GM10266 (cell line): Measurements from ENCODE around the gene OGDHL.
"Not testable (repeated sequence)": the region's sequence is repeated elsewhere in the genome, so short reads cannot be mapped to it uniquely, and the experiment has no call there.

Experiments
- DNase-seq: peaks from one replicate; pipeline ENCODE4 v3.0.0; 2012; ENCODE audit errors: extremely low spot score
- TF ChIP-seq, protein P1 (sequence below): IDR thresholded peaks from 2 replicates; pipeline ENCODE4 v1.5.1; 2012; ENCODE audit warnings: mild to moderate bottlenecking, low read depth; ENCODE audit not compliant: control insufficient read depth, insufficient read depth; ENCODE audit errors: missing control alignments

OGDHL gene

DNA sequence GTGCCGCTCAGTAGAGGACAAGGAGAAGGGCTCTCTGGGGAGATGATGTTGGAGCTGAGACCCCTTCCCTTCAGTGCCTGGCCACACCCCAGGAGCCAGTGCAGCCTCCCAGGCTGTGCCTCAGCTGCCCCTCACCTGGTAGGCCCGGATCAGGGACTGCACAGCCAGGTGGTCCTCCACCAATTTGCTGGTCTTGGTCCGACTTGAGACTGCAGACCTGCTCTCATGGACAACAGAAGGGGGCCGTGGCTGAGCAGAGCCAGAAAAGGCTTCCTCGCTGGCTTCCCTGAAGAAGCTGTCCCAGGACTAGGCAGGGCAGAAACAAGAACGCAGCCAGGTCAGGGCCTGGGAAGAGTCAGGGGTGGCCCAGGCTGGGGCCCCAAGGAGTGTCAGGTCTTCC lies 5.5 kb downstream of the OGDHL start:
- TF ChIP-seq, protein P1, sequence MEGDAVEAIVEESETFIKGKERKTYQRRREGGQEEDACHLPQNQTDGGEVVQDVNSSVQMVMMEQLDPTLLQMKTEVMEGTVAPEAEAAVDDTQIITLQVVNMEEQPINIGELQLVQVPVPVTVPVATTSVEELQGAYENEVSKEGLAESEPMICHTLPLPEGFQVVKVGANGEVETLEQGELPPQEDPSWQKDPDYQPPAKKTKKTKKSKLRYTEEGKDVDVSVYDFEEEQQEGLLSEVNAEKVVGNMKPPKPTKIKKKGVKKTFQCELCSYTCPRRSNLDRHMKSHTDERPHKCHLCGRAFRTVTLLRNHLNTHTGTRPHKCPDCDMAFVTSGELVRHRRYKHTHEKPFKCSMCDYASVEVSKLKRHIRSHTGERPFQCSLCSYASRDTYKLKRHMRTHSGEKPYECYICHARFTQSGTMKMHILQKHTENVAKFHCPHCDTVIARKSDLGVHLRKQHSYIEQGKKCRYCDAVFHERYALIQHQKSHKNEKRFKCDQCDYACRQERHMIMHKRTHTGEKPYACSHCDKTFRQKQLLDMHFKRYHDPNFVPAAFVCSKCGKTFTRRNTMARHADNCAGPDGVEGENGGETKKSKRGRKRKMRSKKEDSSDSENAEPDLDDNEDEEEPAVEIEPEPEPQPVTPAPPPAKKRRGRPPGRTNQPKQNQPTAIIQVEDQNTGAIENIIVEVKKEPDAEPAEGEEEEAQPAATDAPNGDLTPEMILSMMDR = no peak
- DNase-seq = no peak

DNA sequence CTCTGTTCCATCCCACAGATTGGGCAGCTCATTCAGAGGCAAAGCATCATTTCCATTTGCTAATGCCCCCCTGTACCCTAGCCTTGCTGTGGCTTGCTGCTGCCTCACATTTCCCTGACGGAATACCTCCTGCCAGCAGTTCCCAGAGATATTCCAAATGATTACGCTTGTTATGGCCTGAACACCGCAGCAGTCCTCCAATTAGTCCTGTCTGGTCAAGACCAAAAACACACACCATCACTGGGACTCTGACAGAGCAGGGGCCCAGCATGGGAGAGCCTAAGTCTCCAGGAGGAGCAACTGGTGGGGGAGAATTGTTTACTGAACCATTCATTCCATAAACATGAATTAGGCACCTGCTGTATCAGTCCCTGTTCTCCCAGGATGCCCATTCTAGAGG lies 6.1 kb downstream of the OGDHL start:
- TF ChIP-seq, protein P1 = no peak
- no peak for DNase-seq

DNA sequence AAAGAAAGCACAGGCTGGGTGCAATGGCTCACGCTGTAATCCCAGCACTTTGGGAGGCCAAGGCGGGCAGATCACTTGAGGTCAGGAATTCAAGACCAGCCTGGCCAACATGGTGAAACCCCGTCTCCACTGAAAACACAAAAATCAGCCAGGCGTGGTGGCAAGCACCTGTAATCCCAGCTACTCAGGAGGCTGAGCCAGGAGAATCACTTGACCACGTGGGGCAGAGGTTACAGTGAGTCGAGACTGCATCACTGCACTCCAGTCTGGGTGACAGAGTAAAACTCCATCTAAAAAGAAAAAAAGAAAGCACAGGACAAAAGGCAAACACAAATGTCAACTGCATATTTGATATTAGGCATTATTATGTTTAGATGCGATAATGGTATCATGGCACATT lies 7.2 kb downstream of the OGDHL start:
- DNase-seq = not testable (repeated sequence)

DNA sequence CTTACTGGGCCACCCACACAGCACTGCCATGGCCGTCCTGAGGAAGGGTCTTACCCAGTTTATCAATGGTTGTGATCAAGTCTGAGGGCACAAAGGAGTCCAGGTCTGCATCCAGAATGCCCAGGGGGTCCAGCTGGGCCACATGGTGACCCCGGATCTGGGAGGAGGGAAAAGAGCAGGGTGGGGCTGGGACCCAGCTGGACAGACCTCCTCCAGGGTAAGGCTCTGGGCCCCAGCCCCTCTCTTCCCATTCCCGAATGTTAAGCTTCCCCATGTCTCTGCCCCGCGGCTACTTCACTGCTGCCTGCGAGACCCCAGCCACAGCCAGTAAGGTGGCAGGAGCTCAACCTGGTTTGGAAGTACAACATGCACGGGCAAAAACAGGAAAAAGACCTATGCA lies 9.5 kb downstream of the OGDHL start:
- DNase-seq = no peak
- TF ChIP-seq, protein P1 = no peak

DNA sequence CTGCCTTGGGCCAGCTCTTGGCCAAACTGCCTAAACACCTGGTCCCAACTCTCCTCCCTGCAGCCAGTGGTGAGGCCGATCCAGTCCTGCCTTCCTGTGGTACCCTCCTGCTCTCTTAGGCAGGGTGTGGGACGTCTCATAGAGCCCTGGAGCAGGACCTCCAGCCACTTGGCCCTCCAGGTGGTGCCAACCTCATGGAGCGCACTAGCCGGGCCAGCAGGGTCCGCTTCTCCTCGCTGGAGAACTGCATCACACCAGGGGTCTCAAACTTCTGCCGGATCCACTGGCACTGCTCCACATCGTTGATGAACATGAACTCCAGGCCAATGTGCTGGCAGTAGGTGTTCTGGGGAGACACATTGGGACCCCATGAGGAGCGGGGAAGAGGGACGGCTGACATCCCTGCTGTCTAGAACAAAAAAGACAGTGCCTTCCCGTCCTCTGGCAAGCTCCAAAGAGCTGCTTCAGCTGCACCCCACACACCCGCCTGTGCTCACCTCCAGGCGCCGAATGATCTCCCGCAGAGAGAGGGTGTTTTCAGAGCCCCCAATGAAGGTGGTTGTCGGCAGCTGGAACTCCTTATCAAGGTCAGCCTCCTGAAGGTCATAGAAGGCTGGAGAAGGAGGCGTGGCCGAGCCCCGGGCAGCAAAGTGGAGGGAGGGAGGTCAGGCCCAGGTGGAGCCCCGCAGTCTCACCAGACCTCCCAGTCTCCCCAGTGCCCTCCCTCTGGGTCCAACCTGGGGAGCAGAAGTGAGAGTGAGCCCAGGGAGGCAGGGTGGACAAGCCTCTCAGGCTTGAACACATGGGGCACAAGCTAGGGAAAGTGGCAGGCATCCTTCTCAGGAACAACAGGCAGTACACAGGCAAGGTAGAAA lies 10.2 kb downstream of the OGDHL start:
- TF ChIP-seq, protein P1 = no peak
- no peak for DNase-seq

DNA sequence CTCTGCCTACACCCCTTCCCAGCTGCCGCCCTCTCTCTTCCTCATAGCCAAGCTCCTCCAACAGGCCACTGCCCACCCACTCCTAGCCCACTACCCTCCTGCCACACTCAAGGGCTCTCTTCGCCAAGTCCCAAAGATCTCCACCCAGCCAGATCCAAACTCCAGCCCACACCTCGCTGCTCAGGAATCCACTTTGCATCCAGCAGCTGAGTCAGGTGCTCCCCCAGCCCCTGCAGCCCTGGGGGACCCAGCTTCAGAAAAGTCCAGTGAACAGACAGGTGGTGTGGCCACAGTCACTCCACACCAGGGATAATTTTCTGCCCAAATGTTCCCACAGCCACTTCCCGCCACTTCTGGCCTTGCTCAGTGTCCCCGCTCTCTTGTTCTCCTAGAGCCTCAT lies 10.9 kb downstream of the OGDHL start:
- TF ChIP-seq, protein P1 = no peak
- DNase-seq = no peak

DNA sequence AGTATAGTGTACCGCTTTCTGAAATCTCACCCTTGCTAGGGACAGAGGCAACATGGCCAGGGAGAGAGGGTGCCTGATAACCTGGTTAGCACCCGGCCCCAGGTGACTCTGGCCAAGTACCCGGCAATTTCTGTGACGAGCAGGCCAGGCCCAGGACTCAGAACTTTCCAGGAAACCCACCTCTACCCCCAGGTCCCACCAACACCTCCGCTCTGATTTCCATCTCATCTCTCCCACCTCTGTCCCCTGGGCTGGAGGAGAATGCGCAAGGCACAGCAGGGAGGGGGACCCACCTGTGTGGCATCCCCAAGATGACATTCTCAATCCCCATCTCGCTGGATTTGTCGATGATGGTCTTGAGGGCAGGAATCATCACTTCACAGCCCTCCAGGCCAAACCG lies 11.6 kb downstream of the OGDHL start:
- TF ChIP-seq, protein P1 = no peak
- no peak for DNase-seq
